WTC11 (cell line): ENCODE results near the gene MCHR2.

Source experiments
- ATF2 ChIP-seq: sonication (generic); formaldehyde crosslinking; IDR thresholded peaks from 2 replicates; pipeline ENCODE4 v1.8.1; 2022; ENCODE audit warnings: low read depth, missing genetic modification reagents, borderline replicate concordance
- CBFB ChIP-seq: sonication (generic); formaldehyde crosslinking; IDR thresholded peaks from 2 replicates; pipeline ENCODE4 v1.8.1; 2022; ENCODE audit warnings: mild to moderate bottlenecking, low read depth, missing genetic modification reagents
- CTCF ChIP-seq: fragments of 200-600 bp; IDR thresholded peaks from 2 replicates; pipeline ENCODE4 v1.8.0; 2022; ENCODE audit warnings: antibody characterized with exemption
- ELF4 ChIP-seq: sonication (generic); formaldehyde crosslinking; IDR thresholded peaks from 2 replicates; pipeline ENCODE4 v1.8.1; 2022; ENCODE audit warnings: low read depth, mild to moderate bottlenecking, moderate library complexity, missing genetic modification reagents
- FOXJ3 ChIP-seq: sonication (generic); formaldehyde crosslinking; IDR thresholded peaks from 2 replicates; pipeline ENCODE4 v1.9.0; 2021; ENCODE audit warnings: missing genetic modification reagents, mild to moderate bottlenecking, borderline replicate concordance
- FOXP1 ChIP-seq: sonication (generic); formaldehyde crosslinking; IDR thresholded peaks from 2 replicates; pipeline ENCODE4 v1.8.0; 2022; ENCODE audit warnings: missing genetic modification reagents, mild to moderate bottlenecking, moderate library complexity, borderline replicate concordance
- JUN ChIP-seq: sonication (generic); formaldehyde crosslinking; IDR thresholded peaks from 2 replicates; pipeline ENCODE4 v1.8.0; 2023; ENCODE audit warnings: mild to moderate bottlenecking, missing genetic modification reagents
- NFE2L1 ChIP-seq: sonication (generic); formaldehyde crosslinking; IDR thresholded peaks from 2 replicates; pipeline ENCODE4 v1.8.1; 2023; ENCODE audit warnings: missing genetic modification reagents
- SMAD3 ChIP-seq: sonication (generic); formaldehyde crosslinking; IDR thresholded peaks from 2 replicates; pipeline ENCODE4 v1.8.0; 2022; ENCODE audit warnings: missing genetic modification reagents, mild to moderate bottlenecking, borderline replicate concordance
- ZNF232 ChIP-seq: sonication (generic); formaldehyde crosslinking; IDR thresholded peaks from 2 replicates; pipeline ENCODE4 v1.8.0; 2022; ENCODE audit warnings: mild to moderate bottlenecking, missing genetic modification reagents
- TF ChIP-seq, protein P1 (sequence below): sonication (generic); formaldehyde crosslinking; IDR thresholded peaks from 2 replicates; pipeline ENCODE4 v1.8.0; 2022; ENCODE audit warnings: missing genetic modification reagents
- TF ChIP-seq, protein P2 (sequence below): sonication (generic); formaldehyde crosslinking; conservative IDR thresholded peaks from 2 replicates; pipeline ENCODE4 v1.8.1; 2022; ENCODE audit warnings: mild to moderate bottlenecking, missing genetic modification reagents
- TF ChIP-seq, protein P3 (sequence below): sonication (generic); formaldehyde crosslinking; IDR thresholded peaks from 2 replicates; pipeline ENCODE4 v1.8.1; 2022; ENCODE audit warnings: missing genetic modification reagents, borderline replicate concordance

DNA sequence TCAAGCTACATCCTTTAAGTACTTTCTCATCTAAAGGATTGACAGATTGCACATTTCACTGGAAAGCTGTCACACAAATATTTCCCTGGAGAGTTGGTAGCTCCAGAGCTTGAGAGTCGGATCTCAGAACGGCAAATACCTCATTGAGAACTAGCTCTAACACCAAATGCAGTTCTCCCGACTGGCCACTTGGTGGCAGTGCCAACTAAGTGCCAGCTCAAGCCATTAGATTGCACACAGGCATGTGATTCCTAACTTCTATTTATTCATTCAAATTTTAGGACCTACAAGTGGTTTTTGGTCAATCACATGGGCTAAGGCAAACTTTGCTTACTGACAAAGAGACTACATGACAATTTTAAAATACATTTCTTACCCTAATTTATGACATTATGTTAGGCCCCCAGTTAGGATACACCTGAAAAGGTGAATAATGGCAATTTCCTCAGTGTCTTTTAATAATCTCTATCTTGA, 7.9 kb upstream of the MCHR2 start:
- TF ChIP-seq CTCF (peak; percentile 83), NFE2L1 (CRISPR knock-in tag) (no peak), CBFB (CRISPR knock-in tag) (no peak), ATF2 (no peak), JUN (CRISPR knock-in tag) (no peak), SMAD3 (CRISPR knock-in tag) (no peak), FOXJ3 (no peak), FOXP1 (no peak), ZNF232 (CRISPR knock-in tag) (no peak), ELF4 (CRISPR knock-in tag) (no peak)
- TF ChIP-seq, protein P1, sequence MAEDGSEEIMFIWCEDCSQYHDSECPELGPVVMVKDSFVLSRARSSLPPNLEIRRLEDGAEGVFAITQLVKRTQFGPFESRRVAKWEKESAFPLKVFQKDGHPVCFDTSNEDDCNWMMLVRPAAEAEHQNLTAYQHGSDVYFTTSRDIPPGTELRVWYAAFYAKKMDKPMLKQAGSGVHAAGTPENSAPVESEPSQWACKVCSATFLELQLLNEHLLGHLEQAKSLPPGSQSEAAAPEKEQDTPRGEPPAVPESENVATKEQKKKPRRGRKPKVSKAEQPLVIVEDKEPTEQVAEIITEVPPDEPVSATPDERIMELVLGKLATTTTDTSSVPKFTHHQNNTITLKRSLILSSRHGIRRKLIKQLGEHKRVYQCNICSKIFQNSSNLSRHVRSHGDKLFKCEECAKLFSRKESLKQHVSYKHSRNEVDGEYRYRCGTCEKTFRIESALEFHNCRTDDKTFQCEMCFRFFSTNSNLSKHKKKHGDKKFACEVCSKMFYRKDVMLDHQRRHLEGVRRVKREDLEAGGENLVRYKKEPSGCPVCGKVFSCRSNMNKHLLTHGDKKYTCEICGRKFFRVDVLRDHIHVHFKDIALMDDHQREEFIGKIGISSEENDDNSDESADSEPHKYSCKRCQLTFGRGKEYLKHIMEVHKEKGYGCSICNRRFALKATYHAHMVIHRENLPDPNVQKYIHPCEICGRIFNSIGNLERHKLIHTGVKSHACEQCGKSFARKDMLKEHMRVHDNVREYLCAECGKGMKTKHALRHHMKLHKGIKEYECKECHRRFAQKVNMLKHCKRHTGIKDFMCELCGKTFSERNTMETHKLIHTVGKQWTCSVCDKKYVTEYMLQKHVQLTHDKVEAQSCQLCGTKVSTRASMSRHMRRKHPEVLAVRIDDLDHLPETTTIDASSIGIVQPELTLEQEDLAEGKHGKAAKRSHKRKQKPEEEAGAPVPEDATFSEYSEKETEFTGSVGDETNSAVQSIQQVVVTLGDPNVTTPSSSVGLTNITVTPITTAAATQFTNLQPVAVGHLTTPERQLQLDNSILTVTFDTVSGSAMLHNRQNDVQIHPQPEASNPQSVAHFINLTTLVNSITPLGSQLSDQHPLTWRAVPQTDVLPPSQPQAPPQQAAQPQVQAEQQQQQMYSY (CRISPR knock-in tag): no peak
- TF ChIP-seq, protein P2, sequence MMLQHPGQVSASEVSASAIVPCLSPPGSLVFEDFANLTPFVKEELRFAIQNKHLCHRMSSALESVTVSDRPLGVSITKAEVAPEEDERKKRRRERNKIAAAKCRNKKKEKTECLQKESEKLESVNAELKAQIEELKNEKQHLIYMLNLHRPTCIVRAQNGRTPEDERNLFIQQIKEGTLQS (CRISPR knock-in tag): no peak
- TF ChIP-seq, protein P3, sequence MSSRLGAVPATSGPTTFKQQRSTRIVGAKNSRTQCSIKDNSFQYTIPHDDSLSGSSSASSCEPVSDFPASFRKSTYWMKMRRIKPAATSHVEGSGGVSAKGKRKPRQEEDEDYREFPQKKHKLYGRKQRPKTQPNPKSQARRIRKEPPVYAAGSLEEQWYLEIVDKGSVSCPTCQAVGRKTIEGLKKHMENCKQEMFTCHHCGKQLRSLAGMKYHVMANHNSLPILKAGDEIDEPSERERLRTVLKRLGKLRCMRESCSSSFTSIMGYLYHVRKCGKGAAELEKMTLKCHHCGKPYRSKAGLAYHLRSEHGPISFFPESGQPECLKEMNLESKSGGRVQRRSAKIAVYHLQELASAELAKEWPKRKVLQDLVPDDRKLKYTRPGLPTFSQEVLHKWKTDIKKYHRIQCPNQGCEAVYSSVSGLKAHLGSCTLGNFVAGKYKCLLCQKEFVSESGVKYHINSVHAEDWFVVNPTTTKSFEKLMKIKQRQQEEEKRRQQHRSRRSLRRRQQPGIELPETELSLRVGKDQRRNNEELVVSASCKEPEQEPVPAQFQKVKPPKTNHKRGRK (CRISPR knock-in tag): no peak
